HepG2 (cell line): ENCODE results near the gene MRGPRG. TPM values are rescaled to one million over a fixed set of nuclear protein-coding genes. Genes with fewer than 3 reads are reported as not detected.
A peak's percentile ranks its signal among the peaks of the same experiment; 100 is the strongest.

ENCODE experiments used
- ATAC-seq: fragments of 200-7000 bp; cut with Tn5 transposase; 3 replicates; pipeline ENCODE4 v1.9.1; 2020; ENCODE audit warnings: mild to moderate bottlenecking, moderate library complexity
- BruUV-seq: library from RNA; stranded (reverse); fragments of 400-500 nt; replicated peaks from 2 replicates; lab custom pipeline; 2021; lab: Mats Ljungman, UMichigan
- CTCF ChIA-PET: fragments of 300-600 bp; formaldehyde crosslinking; extraction: SDS; loops from one replicate; lab custom pipeline; 2021; ENCODE audit warnings: low total read pairs, inconsistent platforms, low intra/inter-chr PET ratio; lab: Yijun Ruan, JAX
- POLR2A ChIA-PET: fragments of 350-600 bp; sonication (Branson Sonifier 250); formaldehyde crosslinking; loops from one replicate; lab custom pipeline; 2020; ENCODE audit warnings: antibody characterized with exemption, inconsistent platforms; lab: Yijun Ruan, JAX
- DNase-seq: peaks from one replicate; pipeline ENCODE4 v3.0.0-alpha.2; 2015; ENCODE audit warnings: low spot score
- FAIRE-seq: peaks from 3 replicates; lab custom pipeline; 2011; peaks lifted over from hg19 to GRCh38; lab: Jason Lieb, UNC
- H2AFZ ChIP-seq: one replicate; pipeline ENCODE4 v1.6.1; 2011; ENCODE audit warnings: low read length, inconsistent platforms
- H3K27ac ChIP-seq: fragments of 300-600 bp; 3 replicates; pipeline ENCODE4 v1.8.0; 2011; ENCODE audit warnings: mixed run types, mild to moderate bottlenecking, mixed read lengths, low read length, inconsistent platforms; ENCODE audit not compliant: insufficient read depth; ENCODE audit errors: extremely low read length
- H3K27me3 ChIP-seq, 2 experiments: fragments of 200-600 bp in 1 of 2; 2 replicates in 1 of 2; 3 replicates in 1 of 2; pipeline versions ENCODE4 v1.6.0 to v1.8.0; 2011; ENCODE audit warnings: low read length in 2 of 2, mild to moderate bottlenecking in 2 of 2, moderate library complexity in 2 of 2, inconsistent platforms in 1 of 2; ENCODE audit not compliant: insufficient read depth in 2 of 2, control insufficient read depth in 1 of 2
- H3K36me3 ChIP-seq, 2 experiments: fragments of 200-600 bp in 1 of 2; replicated peaks in 1 of 2; 2 replicates in 1 of 2; 3 replicates in 1 of 2; pipeline versions ENCODE4 v1.5.1 to v1.8.0; 2011; ENCODE audit warnings: low read length in 2 of 2, inconsistent platforms in 1 of 2; ENCODE audit not compliant: insufficient read depth in 2 of 2, control insufficient read depth in 1 of 2
- H3K4me1 ChIP-seq: 2 replicates; pipeline ENCODE4 v1.5.1; 2012; ENCODE audit warnings: low read length, inconsistent platforms; ENCODE audit not compliant: insufficient read depth
- H3K4me2 ChIP-seq: 2 replicates; pipeline ENCODE4 v1.6.0; 2011; ENCODE audit warnings: low read depth, low read length, inconsistent platforms
- H3K4me3 ChIP-seq, 3 experiments: fragments of 200-600 bp in 1 of 3; sonication (generic), shearing (Covaris generic) in 1 of 3; replicated peaks in 1 of 3; 2 replicates each; pipeline ENCODE4 v1.5.1; 2011 to 2016; ENCODE audit warnings: low read length in 3 of 3, inconsistent platforms in 2 of 3, low read depth in 2 of 3, mild to moderate bottlenecking in 2 of 3, control low read depth in 1 of 3, mixed read lengths in 1 of 3; ENCODE audit not compliant: insufficient read depth in 1 of 3
- H3K79me2 ChIP-seq: one replicate; pipeline ENCODE4 v1.6.1; 2011; ENCODE audit warnings: low read length, inconsistent platforms; ENCODE audit not compliant: insufficient read depth
- H3K9ac ChIP-seq: 2 replicates; pipeline ENCODE4 v1.6.0; 2011; ENCODE audit warnings: mild to moderate bottlenecking, low read depth, low read length, inconsistent platforms; ENCODE audit not compliant: insufficient read depth
- H3K9me3 ChIP-seq: 2 replicates; pipeline ENCODE4 v1.5.1; 2012; ENCODE audit warnings: mild to moderate bottlenecking, low read length
- H4K20me1 ChIP-seq: 2 replicates; pipeline ENCODE4 v1.6.0; 2011; ENCODE audit warnings: inconsistent platforms, mild to moderate bottlenecking, low read length, moderate library complexity; ENCODE audit not compliant: insufficient read depth
- CEBPB ChIP-seq: IDR thresholded peaks from 2 replicates; pipeline ENCODE4 v1.6.1; 2011; ENCODE audit warnings: low read depth, low read length, improper control_type of control experiment, borderline replicate concordance
- ERF ChIP-seq: IDR thresholded peaks from 2 replicates; pipeline ENCODE4 v1.6.1; 2018; ENCODE audit warnings: missing biosample characterization, missing genetic modification reagents
- ESRRA ChIP-seq: sonication (generic); formaldehyde crosslinking; IDR thresholded peaks from 2 replicates; pipeline ENCODE4 v1.5.1; 2020; ENCODE audit warnings: mild to moderate bottlenecking, low read depth, missing genetic modification reagents
- ETV6 ChIP-seq: sonication (generic); formaldehyde crosslinking; conservative IDR thresholded peaks from 2 replicates; pipeline ENCODE4 v1.4.0; 2020; ENCODE audit warnings: missing genetic modification reagents
- FLYWCH1 ChIP-seq: sonication (generic); formaldehyde crosslinking; IDR thresholded peaks from 2 replicates; pipeline ENCODE4 v1.8.1; 2023; ENCODE audit warnings: mild to moderate bottlenecking, missing genetic modification reagents
- IRF2 ChIP-seq: IDR thresholded peaks from 2 replicates; pipeline ENCODE4 v1.6.1; 2018; ENCODE audit warnings: missing genetic modification reagents, missing compliant biosample characterization
- MAZ ChIP-seq, 2 experiments: sonication (generic) in 1 of 2; formaldehyde crosslinking in 1 of 2; IDR thresholded peaks; 2 replicates each; pipeline versions ENCODE4 v1.5.0 to v1.6.1; 2012 to 2020; ENCODE audit warnings: low read depth in 2 of 2, mild to moderate bottlenecking in 2 of 2, borderline replicate concordance in 1 of 2, improper control_type of control experiment in 1 of 2, low read length in 1 of 2, missing genetic modification reagents in 1 of 2, moderate library complexity in 1 of 2
- SKI ChIP-seq: fragments of 450-650 bp; IDR thresholded peaks from one replicate; pipeline ENCODE4 v1.6.1; 2018; ENCODE audit warnings: mild to moderate bottlenecking; ENCODE audit not compliant: partially characterized antibody
- SP2 ChIP-seq: sonication (generic); formaldehyde crosslinking; IDR thresholded peaks from 2 replicates; pipeline ENCODE4 v1.5.1; 2020; ENCODE audit warnings: mild to moderate bottlenecking, missing genetic modification reagents
- ZNF205 ChIP-seq: IDR thresholded peaks from 2 replicates; pipeline ENCODE4 v1.6.1; 2018; ENCODE audit warnings: missing biosample characterization, missing genetic modification reagents
- ZNF501 ChIP-seq: sonication (generic); formaldehyde crosslinking; IDR thresholded peaks from 2 replicates; pipeline ENCODE4 v1.5.1; 2020; ENCODE audit warnings: mild to moderate bottlenecking, moderate library complexity, missing genetic modification reagents
- ZNF556 ChIP-seq: sonication (generic); formaldehyde crosslinking; IDR thresholded peaks from 2 replicates; pipeline ENCODE4 v1.4.0; 2020; ENCODE audit warnings: mild to moderate bottlenecking, missing genetic modification reagents, borderline replicate concordance
- ZNF563 ChIP-seq: sonication (generic); formaldehyde crosslinking; IDR thresholded peaks from 2 replicates; pipeline ENCODE4 v1.8.0; 2022; ENCODE audit warnings: mild to moderate bottlenecking, moderate library complexity, missing genetic modification reagents
- ZNF660 ChIP-seq: sonication (generic); formaldehyde crosslinking; IDR thresholded peaks from 2 replicates; pipeline ENCODE4 v1.5.1; 2020; ENCODE audit warnings: mild to moderate bottlenecking, low read depth, missing genetic modification reagents, borderline replicate concordance
- ZNF781 ChIP-seq: sonication (generic); formaldehyde crosslinking; IDR thresholded peaks from 2 replicates; pipeline ENCODE4 v1.5.1; 2020; ENCODE audit warnings: borderline replicate concordance, mild to moderate bottlenecking, missing genetic modification reagents; ENCODE audit errors: not compliant biosample characterization
- WGBS: methylation state at CpG from one replicate; pipeline ENCODE4 v1.1.6; 2017; ENCODE audit warnings: low lambda C conversion rate; 5-methylcytosine and 5-hydroxymethylcytosine counted together
- in situ Hi-C: cut with HindIII; loops from 2 replicates; pipeline ENCODE4 v1.10.0; 2017; ENCODE audit warnings: low pct_unique_long_range_greater_than_20kb; ENCODE audit not compliant: extremely low pct_ligation_motif_present
- intact Hi-C: fragments of 100-400 bp; cut with micrococcal nuclease; formaldehyde crosslinking; loops from one replicate; pipeline ENCODE4 v1.10.0; 2022; ENCODE audit not compliant: unreplicated experiment
- polyA plus RNA-seq, 8 experiments: library from polyadenylated mRNA; depleted of rRNA in 3 of 8; stranded (reverse) in 7 of 8; unstranded in 1 of 8; fragments of >200 nt; fragmentation: Illumina TruSeq in 4 of 8; extraction: Trizol in 4 of 8; gene quantifications; 2 replicates each; pipeline versions ENCODE4 v1.2.1 to v1.2.3, GENCODE V29; 2011 to 2016; ENCODE audit warnings: low read depth in 4 of 8, missing spikeins in 1 of 8, mixed read lengths in 1 of 8; ENCODE audit not compliant: insufficient read depth in 1 of 8
- total RNA-seq, 5 experiments: library from RNA; depleted of rRNA; stranded (reverse); fragments of >200 nt; fragmentation: Illumina TruSeq; extraction: Trizol; gene quantifications; 2 replicates each; pipeline ENCODE4 v1.2.3, GENCODE V29; 2016; ENCODE audit warnings: low read depth in 1 of 5
- TF ChIP-seq, protein P1 (sequence below): sonication (generic); formaldehyde crosslinking; IDR thresholded peaks from 2 replicates; pipeline ENCODE4 v1.8.0; 2022; ENCODE audit warnings: mild to moderate bottlenecking, missing genetic modification reagents, moderate library complexity
- TF ChIP-seq, protein P2 (sequence below): sonication (generic); formaldehyde crosslinking; IDR thresholded peaks from 2 replicates; pipeline ENCODE4 v1.8.1; 2023; ENCODE audit warnings: mild to moderate bottlenecking, missing genetic modification reagents, borderline replicate concordance

The MRGPRG gene
- total and polyA plus RNA-seq, 2 of the 13 experiments (the other 11 are each of a cell fraction or from before 2014, with no cell fraction given) = not detected

DNA sequence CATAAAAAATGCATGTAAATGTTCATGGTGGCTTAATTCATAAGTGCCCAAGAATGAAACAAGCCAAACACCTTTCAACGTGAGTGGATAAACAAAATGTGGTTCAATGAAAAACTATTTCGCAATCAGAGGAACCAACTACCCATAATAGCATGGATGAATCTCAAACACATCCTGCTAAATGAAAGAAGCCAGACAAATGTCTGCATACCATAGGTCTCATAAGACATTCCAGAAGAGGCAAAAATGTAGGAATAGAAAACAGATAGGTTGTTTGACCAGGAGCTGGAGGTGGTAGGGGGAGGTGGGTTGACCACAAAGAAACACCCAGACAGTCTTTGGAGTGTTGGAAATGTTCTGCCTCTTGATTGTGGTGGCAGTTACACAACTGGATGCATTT lies 40.3 kb downstream of the MRGPRG start:
- FAIRE-seq (no peak), ATAC-seq (no peak)
- H3K4me2 ChIP-seq = no peak overlapping the region

DNA sequence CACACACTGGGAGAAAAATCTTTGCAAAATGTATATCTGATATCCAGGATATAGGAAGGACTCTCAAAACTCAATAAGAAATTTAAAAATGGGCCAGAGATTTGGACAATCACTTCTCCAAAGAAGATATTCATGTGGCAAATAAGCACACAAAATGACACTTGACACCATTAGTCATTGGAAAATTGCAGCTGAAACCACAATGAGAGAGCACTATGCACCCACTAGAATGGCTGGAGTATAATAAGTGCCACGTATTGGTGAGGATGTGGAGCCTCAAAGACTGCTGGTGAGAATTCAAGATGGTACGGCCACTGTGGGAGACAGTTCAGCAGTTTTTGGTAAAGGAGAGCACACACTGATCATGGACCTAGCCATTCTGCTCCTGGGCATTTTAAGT lies 40.7 kb downstream of the MRGPRG start:
- Histone ChIP-seq H3K36me3 (no peaks in the 10 kb centered on the region), H3K79me2 (no peaks in the 10 kb centered on the region), H3K27me3 (peaks cover 0 to 19% of the 10 kb centered on the region in 2 experiments; a peak in 3 of 5 replicates), H3K4me1 (no peaks in the 10 kb centered on the region), H3K4me3 (no peak overlapping the region), H3K4me2 (no peak overlapping the region), H3K9ac (no peak overlapping the region), H3K27ac (no peak overlapping the region), H4K20me1 (no peaks in the 10 kb centered on the region), H2AFZ (no peak overlapping the region), H3K9me3 (peaks cover 17% of the 10 kb centered on the region)
- in situ Hi-C loops (no loop called here), intact Hi-C loops (no loop called here)
- DNase-seq = no peak
- no peak for ATAC-seq
- POLR2A ChIA-PET = no interaction called here
- TF ChIP-seq SKI (no peak), MAZ (IDR thresholded peaks at IDR 0.05; ENCODE audit: borderline replicate concordance, low read depth, low read length) (no peak), MAZ (CRISPR knock-in tag; IDR thresholded peaks at IDR 0.05; ENCODE audit: low read depth) (no peak), ERF (CRISPR knock-in tag) (no peak), FLYWCH1 (CRISPR knock-in tag) (no peak), ETV6 (CRISPR knock-in tag) (no peak), ZNF556 (CRISPR knock-in tag) (no peak), IRF2 (CRISPR knock-in tag) (no peak), ZNF501 (CRISPR knock-in tag) (no peak), SP2 (CRISPR knock-in tag) (no peak), ZNF563 (CRISPR knock-in tag) (no peak), ZNF205 (CRISPR knock-in tag) (no peak), ESRRA (CRISPR knock-in tag) (no peak), ZNF660 (CRISPR knock-in tag) (no peak)
- TF ChIP-seq, protein P1, sequence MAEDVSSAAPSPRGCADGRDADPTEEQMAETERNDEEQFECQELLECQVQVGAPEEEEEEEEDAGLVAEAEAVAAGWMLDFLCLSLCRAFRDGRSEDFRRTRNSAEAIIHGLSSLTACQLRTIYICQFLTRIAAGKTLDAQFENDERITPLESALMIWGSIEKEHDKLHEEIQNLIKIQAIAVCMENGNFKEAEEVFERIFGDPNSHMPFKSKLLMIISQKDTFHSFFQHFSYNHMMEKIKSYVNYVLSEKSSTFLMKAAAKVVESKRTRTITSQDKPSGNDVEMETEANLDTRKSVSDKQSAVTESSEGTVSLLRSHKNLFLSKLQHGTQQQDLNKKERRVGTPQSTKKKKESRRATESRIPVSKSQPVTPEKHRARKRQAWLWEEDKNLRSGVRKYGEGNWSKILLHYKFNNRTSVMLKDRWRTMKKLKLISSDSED = no peak
- TF ChIP-seq, protein P2, sequence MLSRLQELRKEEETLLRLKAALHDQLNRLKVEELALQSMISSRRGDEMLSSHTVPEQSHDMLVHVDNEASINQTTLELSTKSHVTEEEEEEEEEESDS (CRISPR knock-in tag) = no peak
- BruUV-seq = no TSS peak
- CTCF ChIA-PET = no interaction called here
- 3% methylated on average over 2 of the region's 2 CpGs for WGBS
- no peak for FAIRE-seq

More for the DNA sequence above, 40.3 kb downstream of the MRGPRG start:
- Histone ChIP-seq H3K4me1 (no peaks in the 10 kb centered on the region), H3K27ac (no peak overlapping the region), H4K20me1 (no peaks in the 10 kb centered on the region), H3K9ac (no peak overlapping the region), H2AFZ (no peak overlapping the region)
- WGBS = 2% methylated on average over 2 of the region's 2 CpGs
- BruUV-seq = no TSS peak
- CTCF ChIA-PET = no interaction called here
- intact Hi-C loops = no loop called here
- POLR2A ChIA-PET = no interaction called here
- peak; percentile 79 for TF ChIP-seq CEBPB
- no peak for TF ChIP-seq ZNF781 (CRISPR knock-in tag)
- TF ChIP-seq, all 625 proteins: peak for 1
- peaks cover 0 to 21% of the 10 kb centered on the region in 2 experiments; a peak in 4 of 5 replicates for H3K27me3 ChIP-seq
- in situ Hi-C loops = no loop called here
- H3K36me3 ChIP-seq = no peaks in the 10 kb centered on the region
- no peak for DNase-seq
- H3K4me3 ChIP-seq = no peak overlapping the region
- no peaks in the 10 kb centered on the region for H3K79me2 ChIP-seq
- peaks cover 17% of the 10 kb centered on the region for H3K9me3 ChIP-seq
